Measurements from ENCODE around the gene CPLX3.

- TF ChIP-seq CTCF (IDR thresholded peaks at IDR 0.05) (no peak), POLR2A (IDR thresholded peaks at IDR 0.05; ENCODE audit: low read depth) (no peak)
Measured at GRCh38 chr15:74815961-74816360, 10.5 kb upstream of the CPLX3 start.

All from esophagus muscularis mucosa (tissue), 3 donors.